GM19324 (cell line): ENCODE measurements around the gene CLC.
"Not testable (repeated sequence)": the region's sequence is repeated elsewhere in the genome, so short reads cannot be mapped to it uniquely, and the experiment has no call there.

Source experiments
- ATAC-seq: cut with Tn5 transposase; IDR thresholded peaks from one replicate; pipeline ENCODE4 v1.9.1; 2021; ENCODE audit warnings: mild to moderate bottlenecking, moderate library complexity; ENCODE audit not compliant: unreplicated experiment, low FRiP score

CLC gene

DNA sequence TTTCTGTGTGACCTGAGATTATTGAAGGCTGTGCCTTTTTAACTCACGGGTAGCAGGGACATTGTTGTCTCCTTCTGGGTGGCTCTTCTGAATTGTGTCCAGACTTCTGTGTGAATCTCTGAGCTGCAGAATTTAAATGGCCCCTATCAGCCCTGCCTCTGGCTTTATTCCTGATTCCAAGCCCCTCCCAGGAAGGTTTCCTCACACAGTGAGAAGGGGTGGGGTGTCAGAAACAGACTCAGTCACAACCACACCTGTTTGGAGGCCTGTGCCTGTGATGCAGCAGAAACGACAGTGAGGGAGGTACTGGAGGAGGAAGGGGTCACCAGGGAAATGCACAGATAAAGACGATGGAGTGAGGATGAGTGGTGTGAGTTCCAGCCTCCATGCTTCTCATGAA lies at the start of gene CLC:
CLC (minus strand) TSS at position 139 of the 400 bp plus-strand sequence; CDS start at position 62, 77 bp downstream.
- ATAC-seq, result no peak

DNA sequence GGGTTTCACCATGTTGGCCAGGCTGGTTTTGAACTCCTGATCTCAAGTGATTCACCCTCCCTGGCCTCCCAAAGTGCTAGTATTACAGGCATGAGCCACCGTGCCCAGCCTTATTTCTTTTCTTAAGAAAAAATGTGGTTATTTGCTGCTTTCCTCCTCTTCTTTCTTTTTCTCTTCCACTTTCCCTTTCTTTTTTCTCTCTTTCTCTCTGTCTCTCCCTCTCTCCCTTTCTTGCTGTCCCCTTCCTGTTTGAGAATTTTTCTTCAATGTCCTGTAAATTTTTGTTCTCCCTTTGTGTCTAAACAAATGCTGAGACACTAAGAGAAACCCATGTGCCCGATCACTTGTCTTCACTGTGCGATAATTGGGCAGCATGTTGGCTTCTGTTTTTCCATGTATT lies 43.1 kb upstream of the CLC start:
- ATAC-seq, result no peak

DNA sequence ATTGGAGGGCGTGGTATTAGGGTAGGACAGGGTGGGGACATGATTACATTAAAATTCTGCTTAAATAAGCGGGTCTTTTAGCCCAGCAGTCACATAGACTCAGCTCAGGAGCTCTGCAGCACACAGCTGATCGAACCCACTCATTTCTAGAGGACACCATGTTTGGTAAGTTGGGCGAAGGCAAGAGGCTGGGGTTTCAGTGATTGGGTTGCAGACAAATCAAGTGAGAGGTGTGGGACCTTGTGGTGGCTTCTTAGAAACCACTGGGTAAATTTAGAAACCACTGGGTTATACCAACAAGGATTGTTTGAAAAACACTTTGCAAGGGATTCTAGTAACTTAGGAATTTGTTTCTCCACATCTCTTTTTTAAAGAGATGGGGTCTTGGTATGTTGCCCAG lies 40.9 kb upstream of the CLC start, which contains the start of gene LEUTX:
LEUTX (plus strand) TSS at position 92 of the 400 bp plus-strand sequence; CDS start at position 159, 67 bp downstream.
- no peak for ATAC-seq

DNA sequence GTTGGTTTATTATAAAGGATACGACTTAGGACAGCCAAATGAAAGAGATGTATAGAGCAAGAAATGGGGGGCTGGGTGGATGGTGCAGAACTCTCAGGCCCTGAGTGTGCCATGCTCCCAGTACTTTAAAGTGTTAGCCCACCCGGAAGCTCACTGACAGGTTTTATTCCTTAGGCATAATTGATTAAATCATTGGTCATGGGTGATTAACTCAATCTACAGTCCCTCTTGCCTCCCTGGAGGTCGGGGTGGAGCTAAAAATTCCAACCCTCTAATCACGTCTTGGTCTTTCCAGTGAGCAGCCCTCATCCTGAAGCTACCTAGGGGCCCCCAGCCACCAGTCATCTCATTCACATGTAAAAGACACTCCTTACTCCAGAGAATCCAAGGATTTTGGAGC lies 31.0 kb upstream of the CLC start:
- ATAC-seq, result no peak

DNA sequence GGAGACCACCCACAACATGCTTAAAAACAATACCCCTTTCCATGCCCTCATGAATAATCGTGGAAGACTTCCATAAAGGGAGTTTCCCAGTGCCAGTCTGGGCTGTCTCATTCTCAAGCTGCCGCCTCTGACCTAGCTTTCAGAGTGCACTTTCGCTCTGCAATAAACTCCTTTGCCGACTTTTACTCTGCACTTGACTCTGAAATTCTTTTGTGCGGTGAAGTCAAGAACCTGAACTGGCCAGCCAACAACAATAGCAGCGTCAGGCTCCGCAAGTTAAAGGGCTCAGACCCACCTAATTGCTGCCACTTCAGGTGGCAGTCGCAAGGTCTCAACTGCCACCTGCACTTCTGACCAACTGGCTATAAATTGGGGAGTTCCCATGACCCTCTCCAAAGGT lies 30.5 kb upstream of the CLC start:
- ATAC-seq, result no peak

DNA sequence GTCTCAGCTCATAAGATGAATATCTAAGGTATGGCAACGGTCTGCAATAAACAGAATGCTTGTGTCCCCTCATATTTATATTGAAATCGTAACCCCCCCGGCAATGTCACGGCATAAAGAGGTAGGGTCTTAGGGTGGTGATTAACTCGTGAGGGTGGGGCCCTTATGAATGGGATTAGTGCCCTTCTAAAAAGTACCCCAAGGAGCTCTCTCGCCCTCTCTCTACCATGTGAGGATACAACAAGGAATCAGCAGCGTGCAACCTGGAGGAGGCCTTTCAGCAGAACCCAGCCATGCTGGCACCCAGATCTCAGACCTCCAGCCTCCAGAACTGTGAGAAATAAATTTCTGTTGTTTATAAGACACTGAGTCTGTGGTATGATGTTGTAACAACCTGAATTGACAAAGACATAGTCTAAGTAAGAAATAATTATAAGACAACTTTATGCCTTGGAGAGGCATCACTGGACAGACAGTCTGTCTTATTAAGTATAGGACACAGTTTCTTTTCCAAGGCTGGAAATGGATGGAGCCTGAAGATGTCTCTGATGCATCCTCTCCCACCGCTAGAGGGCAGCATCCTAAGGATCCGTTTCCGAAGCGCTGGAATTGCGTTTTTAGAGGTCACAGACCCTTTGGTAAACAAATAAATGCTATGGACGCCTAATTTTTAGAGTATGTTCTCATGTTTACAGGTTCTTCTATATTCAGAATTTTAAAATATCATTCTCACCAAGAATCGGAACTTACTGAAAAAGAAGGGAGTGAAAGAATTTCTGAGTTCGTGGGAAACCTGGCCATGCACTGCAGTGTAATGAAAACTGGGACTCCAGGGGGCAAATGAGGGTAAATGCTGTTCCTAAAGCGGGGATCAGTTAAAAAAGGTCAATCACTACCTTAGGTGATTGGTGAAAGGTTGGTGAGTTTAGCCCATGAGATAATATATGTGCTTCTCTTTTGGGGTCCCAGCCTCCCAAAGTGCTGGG lies 27.6 kb upstream of the CLC start:
- no peak for ATAC-seq

DNA sequence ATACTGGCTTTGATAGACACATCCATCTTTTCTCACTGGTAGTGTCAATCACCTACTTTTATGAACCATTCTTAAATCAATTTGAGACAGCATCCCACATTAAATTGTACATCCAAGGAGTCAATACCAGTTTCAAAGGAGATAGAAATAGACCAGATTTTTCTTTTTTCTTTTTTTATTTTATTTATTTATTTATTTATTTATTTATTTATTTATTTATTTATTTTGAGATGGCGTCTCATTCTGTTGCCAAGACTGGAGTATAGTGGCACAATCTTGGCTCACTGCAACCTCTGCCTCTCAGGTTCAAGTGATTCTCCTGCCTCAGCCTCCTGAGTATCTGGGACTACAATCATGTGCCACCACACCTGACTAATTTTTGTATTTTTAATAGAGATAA lies 24.0 kb upstream of the CLC start:
- ATAC-seq, result not testable (repeated sequence)

DNA sequence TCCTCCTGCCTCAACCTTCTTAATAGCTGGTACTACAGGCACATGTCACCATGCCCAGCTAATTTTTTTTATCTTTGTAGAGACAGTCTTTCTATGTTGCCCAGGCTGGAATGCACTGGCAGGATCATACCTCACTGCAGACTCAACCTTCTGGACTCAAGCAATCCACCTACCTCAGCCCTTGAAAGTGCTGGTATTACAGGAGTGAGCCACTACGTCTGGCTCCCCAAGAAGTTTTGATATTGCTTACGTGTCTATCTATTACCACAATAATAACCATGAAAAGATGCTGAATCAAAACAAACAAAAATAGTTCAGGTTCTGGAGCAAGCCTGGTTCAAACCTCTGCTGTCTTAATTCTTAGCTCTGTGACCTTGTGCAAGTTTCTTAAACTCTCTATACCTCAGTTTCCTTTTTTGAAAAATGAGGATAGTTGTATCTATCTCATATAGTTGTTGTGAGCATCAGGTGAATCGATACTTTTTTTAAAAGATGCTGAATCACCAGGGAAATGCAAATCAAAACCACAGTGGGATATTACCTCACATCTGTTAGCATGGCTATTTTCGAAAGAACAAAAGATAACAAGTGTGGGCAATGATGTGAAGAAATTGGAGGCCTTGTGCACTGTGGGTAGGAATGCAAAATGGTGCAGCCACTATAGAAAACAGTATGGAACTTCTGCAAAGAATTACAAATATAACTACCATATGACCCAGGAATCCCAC lies 21.8 kb upstream of the CLC start:
- no peak for ATAC-seq

DNA sequence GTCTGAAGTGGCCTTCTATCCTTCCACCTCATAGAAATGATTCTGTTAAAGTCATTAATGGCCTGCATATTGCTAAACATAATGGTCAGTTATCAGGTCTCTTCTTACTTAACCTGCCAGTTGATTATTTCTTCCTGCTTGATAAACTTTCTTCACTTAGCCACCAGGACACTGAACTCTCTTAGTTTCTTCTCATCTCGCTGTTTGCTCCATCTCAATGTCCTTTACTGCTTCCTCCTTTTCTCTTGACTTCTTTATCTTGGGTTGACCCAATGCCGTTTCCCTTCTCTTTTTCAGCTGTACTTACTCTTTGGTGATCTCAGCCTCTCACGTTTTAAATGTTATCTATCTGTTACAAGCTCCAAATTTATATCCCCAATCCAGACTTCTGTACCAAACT lies 17.1 kb upstream of the CLC start:
- ATAC-seq, result no peak

DNA sequence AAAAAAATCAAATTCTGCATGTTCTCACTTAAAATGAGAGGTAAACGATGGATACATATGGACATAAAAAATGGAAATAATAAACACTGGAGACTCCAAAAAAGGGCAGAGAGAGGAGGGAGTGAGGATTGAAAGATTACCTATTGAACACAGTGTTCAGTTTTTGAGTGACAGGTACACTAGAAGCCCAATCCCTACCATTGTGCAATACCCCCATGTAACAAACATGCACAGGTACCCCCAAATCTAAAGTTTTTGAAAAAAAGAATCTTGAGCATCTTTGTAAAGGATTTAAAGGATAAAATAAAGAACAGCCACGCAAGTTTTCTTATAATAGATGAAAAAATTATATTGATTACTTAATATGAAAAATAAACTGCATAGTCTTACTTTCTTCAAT lies 16.7 kb upstream of the CLC start:
- ATAC-seq, result no peak

DNA sequence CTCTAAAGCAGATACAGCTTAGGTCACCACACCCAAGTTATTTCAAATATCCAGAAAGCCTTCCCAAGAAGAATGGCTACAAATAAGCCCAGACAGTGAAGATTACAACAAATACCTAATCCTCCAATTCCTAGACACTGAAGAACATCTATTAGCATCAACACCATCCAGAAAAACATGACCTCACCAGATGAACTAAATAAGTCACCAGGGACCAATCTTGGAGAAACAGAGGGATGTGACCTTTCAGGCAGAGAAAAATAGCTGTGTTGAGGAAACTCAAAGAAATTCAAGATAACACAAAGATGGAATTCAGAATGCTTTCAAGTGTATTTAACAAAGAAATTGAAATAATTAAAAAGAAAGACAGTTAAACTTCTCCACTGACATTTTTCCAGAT lies 15.0 kb upstream of the CLC start:
- no peak for ATAC-seq

DNA sequence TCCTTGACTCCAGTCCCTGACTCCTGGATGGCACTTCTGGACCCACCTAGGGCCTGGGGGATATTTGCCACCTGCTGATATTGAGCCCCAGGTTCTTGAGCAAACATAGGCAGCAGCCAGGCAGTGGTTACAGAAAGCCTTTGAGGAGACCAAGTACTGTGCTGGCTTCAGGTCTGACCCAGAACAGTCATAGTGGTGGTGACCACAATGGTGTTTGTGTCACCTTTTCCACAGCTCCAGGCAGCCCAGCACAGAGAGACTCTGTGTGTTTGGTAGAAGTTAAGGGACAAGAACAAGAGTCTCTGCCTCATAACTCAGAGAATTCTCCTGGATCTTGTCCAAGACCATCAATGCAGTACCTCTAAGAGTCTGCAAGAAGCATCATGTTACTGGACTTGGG lies 14.6 kb upstream of the CLC start:
- no peak for ATAC-seq

DNA sequence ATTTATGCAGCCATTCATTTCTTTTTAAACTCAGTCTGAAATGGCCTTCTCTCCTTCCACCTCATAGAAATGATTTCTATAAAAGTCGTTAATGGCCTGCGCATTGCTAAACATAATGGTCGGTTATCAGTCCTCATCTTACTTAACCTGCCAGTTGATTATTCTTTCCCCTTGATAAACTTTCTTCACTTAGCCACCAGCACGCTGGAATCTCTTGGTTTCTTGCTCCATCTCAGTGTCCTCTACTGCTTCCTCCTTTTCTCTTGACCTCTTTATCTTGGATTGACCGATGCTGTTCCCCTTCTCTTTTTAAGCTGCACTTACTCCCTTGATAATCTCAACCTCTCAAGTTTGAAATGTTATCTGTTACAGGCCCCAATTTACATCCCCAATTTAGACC lies 12.2 kb upstream of the CLC start:
- ATAC-seq, result no peak

DNA sequence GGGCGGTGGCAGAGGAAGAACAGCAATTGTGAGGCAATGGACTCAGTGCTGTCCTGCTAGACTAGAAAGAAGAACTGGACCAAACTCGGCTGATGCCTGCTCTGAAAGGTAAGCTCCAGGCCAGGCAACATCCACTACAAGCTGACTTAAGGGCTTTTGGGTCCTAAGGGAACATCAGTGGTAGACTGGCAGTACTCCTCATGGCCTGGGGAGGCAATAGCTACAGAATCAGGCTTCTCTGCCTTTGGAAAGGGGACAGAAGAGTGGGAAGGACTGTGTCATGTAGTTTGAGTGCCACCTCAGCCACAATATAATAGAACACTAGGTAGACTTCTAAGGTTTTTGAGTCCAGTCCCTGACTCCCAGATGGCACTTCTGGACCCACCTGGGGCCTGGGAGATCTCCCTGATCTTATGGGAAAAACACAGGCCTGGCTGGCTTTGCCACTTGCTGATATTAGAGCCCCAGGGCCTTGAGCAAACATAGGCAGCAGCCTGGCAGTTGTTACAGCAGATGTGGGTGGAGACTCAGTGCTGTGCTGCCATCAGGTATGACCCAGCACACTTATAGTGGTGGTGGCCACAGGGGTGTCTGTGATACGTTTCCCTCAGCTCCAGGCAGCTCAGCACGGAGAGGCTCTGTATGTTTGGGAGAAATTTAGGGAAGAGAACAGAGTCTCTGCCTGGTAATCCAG lies 9.2 kb upstream of the CLC start:
- no peak for ATAC-seq

DNA sequence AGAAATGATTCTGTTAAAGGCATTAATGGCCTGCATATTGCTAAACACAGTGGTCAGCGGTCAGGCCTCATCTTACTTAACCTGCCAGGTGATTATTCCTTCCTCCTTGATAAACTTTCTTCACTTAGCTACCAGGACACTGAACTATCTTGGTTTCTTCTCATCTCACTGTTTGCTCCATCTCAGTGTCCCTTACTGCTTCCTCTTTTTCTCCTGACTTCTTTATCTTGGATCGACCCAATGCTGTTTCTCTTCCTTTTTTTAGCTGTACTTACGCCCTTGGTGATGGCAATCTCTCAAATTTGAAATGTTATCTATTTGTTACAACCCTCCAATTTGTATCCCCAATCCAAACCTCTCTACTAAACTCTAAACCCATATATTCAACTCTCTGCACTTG lies 7.8 kb upstream of the CLC start:
- no peak for ATAC-seq

DNA sequence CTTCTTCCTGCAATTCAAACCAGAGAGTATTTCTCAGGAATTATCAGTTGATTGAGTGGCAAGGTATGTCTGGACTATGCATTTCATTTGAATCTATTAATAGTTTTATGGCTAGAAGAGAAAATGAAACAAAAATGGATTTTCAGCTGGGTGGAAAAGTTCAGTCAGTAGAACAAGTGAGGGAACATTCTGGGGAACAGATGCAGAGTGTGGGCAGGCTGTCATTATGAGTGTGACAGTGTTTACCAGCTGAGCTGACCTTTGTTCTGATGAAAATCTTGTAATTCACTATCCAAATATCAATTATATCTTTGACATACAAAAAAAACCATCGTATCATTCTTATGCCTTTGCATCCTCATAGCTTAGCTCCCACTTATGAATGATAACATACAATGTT lies 2.6 kb upstream of the CLC start:
- no peak for ATAC-seq

DNA sequence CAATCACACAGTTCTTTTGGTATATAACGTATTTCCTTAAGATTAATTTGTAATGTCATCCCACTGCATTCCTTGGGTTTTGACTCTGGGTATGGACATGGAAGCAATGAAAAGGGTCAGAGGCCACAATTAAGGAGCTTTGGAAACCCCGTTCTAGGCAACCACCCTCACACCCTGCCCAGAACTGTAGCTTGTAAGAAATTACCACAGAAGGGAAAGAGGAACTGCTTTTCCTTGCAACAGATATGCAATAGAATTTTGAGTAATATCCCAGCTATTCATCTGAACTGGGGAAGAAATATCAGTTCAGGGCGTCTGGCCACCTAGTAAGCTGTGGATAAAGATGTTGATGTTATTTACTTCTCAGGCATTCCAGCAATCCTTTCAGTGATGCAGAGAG lies 985 bp upstream of the CLC start:
- ATAC-seq, result no peak

DNA sequence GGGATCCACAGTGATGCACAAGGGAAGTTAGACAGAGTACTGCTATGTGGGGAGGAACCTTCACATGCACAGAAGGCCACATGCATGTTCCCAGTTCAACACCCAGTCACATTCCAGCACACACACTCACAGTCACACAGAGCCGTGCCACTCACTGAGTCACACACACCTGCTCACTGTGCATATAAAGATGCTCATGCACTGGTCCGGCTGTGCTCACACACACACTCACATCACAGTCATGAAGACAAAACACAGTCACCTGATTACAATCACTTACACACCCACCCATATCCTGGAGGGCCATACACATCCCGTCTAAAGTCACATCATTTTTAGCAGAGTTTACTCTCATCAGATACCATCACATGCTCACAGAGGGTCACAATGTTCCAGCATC lies 478 bp downstream of the CLC start:
- no peak for ATAC-seq

DNA sequence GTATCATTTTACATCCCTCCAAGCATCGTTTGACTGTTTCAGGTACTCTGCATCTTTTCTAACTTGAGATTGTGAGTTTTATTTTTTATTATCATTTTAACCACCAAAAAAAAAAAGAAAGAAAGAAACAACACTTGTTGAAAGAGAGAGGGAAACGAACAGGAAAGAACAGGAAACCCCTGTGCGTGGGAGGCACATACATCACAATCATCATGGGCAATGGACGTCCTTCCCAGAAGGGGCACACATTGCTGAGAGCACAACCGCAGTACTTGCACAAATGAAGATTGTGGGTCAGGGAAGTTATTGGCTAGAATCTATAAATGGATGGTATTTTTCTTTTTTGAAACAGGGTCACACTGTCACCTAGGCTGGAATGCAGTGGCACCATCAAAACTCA lies 1.7 kb downstream of the CLC start:
- no peak for ATAC-seq

DNA sequence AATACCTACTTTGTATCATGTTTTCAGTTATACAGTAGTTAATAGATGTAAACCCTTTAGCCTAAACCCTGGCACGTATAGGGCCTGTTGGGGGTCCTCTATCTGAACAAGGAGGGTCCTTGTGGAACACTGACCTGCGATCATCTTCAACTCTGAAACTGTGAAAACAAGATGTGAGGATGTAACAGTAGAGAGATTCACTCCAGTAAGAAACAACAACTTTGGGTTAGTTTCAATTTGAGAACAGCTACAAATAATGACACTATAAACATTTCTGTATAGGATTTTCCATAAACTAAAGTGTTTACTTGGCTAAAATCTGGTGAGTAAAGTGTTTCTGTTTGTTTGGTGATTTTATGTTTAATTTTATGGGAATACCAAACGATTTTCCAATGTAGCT lies 2.1 kb downstream of the CLC start:
- ATAC-seq, result no peak

DNA sequence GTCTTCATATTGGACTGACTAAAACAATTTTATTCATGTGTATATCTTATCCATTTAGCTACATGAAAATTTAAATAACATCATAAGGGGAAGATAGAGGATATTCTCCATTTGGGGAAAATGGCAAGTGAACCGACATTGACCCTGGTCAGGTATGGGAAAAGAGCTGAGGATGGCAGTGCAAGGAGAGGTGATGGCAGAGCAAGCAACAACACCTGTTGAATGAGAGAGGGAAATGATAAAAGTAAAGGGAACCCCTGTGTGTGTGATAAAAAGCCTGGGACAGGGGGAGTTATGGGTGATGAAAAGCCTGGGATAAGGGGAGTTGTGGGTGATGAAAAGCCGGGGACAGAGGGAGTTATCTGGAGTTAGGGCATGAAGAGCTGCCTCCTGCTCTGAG lies 4.0 kb downstream of the CLC start:
- ATAC-seq, result no peak
